Measurements from ENCODE around the gene SP9. TPM values are rescaled to one million over a fixed set of nuclear protein-coding genes. Genes with fewer than 3 reads are reported as not detected.
"Not testable (repeated sequence)": the region's sequence is repeated elsewhere in the genome, so short reads cannot be mapped to it uniquely, and the experiment has no call there.

SP9 gene
- total RNA-seq, 1 donor = not detected

- no peak overlapping the region for H3K4me3 ChIP-seq (ENCODE audit: low read depth, low read length)
- no peak for DNase-seq (ENCODE audit: low read depth)
- TF ChIP-seq, protein P1, sequence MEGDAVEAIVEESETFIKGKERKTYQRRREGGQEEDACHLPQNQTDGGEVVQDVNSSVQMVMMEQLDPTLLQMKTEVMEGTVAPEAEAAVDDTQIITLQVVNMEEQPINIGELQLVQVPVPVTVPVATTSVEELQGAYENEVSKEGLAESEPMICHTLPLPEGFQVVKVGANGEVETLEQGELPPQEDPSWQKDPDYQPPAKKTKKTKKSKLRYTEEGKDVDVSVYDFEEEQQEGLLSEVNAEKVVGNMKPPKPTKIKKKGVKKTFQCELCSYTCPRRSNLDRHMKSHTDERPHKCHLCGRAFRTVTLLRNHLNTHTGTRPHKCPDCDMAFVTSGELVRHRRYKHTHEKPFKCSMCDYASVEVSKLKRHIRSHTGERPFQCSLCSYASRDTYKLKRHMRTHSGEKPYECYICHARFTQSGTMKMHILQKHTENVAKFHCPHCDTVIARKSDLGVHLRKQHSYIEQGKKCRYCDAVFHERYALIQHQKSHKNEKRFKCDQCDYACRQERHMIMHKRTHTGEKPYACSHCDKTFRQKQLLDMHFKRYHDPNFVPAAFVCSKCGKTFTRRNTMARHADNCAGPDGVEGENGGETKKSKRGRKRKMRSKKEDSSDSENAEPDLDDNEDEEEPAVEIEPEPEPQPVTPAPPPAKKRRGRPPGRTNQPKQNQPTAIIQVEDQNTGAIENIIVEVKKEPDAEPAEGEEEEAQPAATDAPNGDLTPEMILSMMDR (IDR thresholded peaks at IDR 0.05; ENCODE audit: insufficient read depth, low read length) = no peak
Observed at GRCh38 chr2:174353004-174353403, 18.2 kb downstream of the SP9 start.

- no peak overlapping the region for H3K4me3 ChIP-seq (ENCODE audit: low read depth, low read length)
- TF ChIP-seq, protein P1 (IDR thresholded peaks at IDR 0.05; ENCODE audit: insufficient read depth, low read length) = no peak
- no peak for DNase-seq (ENCODE audit: low read depth)
Observed at GRCh38 chr2:174356347-174356746, 21.6 kb downstream of the SP9 start.

DNA sequence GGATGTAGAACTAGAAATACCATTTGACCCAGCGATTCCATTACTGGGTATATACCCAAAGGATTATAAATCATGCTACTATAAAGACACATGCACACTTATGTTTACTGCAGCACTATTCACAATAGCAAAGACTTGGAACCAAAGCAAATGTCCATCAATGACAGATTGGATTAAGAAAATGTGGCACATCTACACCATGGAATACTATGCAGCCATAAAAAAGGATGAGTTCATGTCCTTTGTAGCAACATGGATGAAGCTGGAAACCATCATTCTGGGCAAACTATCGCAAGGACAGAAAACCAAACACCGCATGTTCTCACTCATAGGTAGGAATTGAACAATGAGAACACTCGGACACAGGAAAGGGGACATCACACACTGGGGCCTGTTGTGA is 24.9 kb downstream of the SP9 start:
- DNase-seq (ENCODE audit: low read depth); H3K4me3 ChIP-seq (ENCODE audit: low read depth, low read length): not testable (repeated sequence)

GRCh38 chr2:174362949-174363348 is 28.2 kb downstream of the SP9 start:
- TF ChIP-seq, protein P1 (IDR thresholded peaks at IDR 0.05; ENCODE audit: insufficient read depth, low read length) = no peak
- DNase-seq (ENCODE audit: low read depth) = no peak
- no peak overlapping the region for H3K4me3 ChIP-seq (ENCODE audit: low read depth, low read length)

GRCh38 chr2:174363492-174364225 is 28.9 kb downstream of the SP9 start:
- not testable (repeated sequence) for H3K4me3 ChIP-seq (ENCODE audit: low read depth, low read length); DNase-seq (ENCODE audit: low read depth)

- TF ChIP-seq, protein P1 (IDR thresholded peaks at IDR 0.05; ENCODE audit: insufficient read depth, low read length) = no peak
- no peak for DNase-seq (ENCODE audit: low read depth)
- no peak overlapping the region for H3K4me3 ChIP-seq (ENCODE audit: low read depth, low read length)
Observed at GRCh38 chr2:174364628-174365027, 29.9 kb downstream of the SP9 start.

DNA sequence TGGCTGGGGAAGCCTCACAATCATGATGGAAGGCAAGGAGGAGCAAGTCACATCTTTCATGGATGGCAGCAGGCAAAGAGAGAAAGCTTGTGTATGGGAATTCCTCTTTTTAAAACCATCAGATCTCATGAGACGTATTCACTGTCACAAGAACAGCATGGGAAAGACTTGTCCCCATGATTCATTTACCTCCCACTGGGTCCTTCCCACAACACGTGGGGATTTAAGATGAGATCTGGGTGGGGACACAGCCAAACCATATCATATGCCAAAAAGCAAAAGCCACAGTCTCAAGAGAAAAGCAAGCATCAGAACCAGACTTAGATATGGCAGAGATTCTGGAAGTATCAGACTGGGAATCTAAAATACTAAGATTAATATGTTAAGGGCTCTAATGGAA is 30.8 kb downstream of the SP9 start:
- DNase-seq (ENCODE audit: low read depth) = no peak
- no peak overlapping the region for H3K4me3 ChIP-seq (ENCODE audit: low read depth, low read length)

More for the DNA sequence above, 30.8 kb downstream of the SP9 start:
- TF ChIP-seq, protein P1 (IDR thresholded peaks at IDR 0.05; ENCODE audit: insufficient read depth, low read length) = no peak

Measured in fibroblast of the aortic adventitia (primary cell).